GM19372 (cell line): Measurements from ENCODE around the gene TRIM69.

ENCODE experiments used
- ATAC-seq: cut with Tn5 transposase; IDR thresholded peaks from one replicate; pipeline ENCODE4 v1.9.1; 2021; ENCODE audit warnings: mild to moderate bottlenecking, low read depth, moderate library complexity; ENCODE audit not compliant: unreplicated experiment

Gene TRIM69

DNA sequence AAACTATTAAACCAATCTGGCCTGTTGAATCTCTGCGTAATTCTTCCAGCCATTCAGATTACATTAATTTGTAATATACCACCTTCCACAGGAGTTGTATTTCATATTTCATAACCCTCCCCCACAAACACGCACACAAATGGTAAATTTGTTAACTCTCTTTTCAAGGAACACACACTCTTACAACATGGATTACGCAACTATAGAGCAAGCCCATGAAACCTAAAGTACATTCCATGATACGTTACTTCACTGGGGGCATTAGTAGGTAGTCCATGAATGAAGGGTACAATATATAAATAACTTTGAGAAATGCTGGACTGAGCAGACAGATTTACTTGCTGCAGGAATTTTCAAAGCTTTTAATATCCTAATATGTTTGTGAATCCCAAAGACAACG lies 65.0 kb downstream of the TRIM69 start:
- no peak for ATAC-seq

DNA sequence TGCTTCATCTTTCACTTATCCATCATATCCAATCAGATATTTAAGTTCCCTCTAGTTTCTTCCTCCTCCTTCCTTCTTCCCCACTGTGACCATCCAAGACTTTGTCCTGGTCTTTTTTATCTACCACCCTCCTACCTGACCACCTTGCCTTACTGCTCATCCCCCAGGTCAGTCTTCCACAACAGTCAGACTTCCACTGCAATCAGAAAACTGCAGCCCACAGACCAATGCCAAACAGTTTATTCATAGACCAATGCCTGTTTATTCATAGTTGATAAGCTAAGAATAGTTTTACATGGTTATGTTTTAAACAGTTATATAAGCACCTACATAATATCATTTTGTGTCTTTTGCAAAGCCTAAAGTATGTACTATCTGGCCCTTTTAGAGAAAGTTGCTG lies 65.5 kb downstream of the TRIM69 start:
- no peak for ATAC-seq

DNA sequence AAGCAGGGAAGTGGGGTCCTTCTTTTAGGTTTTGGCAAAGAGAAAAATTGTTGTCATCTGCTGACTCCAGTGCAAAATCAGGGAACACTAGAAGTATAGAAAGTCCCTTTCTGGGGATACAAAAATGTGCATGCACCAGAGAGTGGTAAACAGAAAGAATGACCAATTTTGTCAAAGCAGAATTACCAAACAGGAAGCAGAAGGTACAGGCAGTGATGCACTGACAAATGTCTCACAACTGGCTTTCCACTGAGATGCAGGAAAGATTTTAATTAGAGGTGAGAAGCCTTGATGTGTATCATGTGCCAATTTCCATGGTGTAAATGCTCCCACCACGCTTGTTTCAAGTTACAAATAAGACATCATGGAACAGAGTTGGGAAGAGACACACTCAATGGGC lies 66.0 kb downstream of the TRIM69 start:
- no peak for ATAC-seq

DNA sequence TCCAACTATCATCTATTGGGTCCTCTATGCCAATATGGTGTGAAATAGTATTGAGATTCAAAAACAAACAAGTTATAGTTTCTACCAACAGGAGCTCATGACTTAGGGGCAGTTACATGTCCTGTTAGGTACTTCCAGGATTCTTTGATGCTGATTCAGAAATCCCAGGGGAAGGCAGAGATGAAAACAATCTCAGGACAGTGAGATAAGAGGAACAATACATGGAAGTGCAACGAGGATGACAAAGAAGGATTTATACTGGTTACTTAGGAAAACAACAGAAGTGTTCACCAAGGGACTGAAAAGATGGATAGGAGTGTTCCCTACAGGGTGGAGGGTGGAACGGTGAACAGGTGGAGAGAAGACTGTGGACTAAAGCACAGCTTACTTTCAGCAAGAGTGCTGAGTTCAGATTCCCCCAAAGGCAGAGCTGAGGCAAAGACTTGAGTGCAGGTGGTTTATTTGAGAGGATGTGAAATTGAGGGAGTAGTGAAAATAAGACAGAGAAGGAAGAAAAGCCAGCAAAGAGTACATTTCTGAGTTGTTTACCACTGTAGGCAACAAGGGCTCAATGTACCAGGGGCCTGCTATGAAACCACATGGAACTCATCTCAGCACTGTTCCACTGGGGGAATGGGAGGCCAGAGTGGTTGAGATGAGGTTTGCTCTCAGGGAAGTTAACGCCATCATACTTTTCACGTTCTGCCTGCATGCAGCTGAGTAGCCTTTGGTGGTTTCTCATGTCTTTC lies 68.1 kb downstream of the TRIM69 start:
- ATAC-seq, result no peak

DNA sequence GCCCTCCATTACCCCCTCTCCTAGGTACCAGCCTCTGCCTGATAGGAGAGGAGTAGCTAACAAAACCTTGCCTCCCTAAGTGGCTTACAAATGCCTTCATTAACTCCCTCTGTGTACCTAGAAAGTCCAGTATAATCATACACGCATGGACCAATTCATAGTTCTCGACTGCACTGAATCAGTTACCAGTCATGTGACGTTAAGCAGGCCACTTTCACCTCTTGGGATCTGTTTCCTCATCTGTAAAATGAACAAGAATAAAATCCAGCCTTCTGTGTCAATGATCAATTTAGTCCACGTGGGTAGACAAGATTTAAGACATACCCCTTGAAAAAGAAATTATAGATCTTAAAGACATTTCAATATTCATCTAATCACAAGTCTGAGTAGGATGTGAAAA lies 72.2 kb downstream of the TRIM69 start:
- no peak for ATAC-seq

DNA sequence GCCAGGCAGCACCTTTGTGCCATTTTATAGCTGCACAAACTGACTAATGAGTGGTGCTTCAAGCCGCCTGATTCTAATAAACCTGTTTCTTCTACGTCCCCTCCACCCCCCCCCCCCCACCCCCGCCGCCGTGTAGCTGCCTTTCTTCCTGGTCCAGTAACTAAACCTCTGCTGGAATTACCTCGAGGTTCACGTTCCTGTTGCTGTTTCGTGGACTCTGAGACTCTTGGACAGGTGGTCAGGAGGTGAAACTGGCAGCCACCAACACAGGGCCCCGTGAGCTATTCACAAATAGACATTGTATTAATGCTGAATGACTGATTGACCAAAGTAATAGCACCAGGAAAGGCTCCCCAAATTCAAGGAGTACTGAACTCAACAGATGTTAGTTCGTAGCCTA lies 73.9 kb downstream of the TRIM69 start:
- ATAC-seq, result no peak

DNA sequence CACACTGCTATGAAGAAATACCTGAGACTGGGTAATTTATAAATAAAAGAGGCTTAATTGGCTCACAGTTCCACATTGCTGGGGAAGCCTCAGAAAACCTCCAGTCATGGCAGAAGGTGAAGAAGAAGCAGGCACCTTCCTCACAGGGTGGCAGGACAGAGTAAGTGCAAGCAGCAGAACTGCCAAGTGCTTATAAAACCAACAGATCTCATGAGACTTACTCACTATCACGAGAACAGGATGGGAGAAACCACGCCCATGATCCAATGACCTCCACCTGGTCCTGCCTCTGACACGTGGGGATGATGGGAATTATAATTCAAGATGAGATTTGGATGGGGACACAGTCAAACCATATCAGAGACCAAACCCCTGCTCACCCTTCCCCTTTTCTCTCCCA lies 75.0 kb downstream of the TRIM69 start:
- no peak for ATAC-seq

DNA sequence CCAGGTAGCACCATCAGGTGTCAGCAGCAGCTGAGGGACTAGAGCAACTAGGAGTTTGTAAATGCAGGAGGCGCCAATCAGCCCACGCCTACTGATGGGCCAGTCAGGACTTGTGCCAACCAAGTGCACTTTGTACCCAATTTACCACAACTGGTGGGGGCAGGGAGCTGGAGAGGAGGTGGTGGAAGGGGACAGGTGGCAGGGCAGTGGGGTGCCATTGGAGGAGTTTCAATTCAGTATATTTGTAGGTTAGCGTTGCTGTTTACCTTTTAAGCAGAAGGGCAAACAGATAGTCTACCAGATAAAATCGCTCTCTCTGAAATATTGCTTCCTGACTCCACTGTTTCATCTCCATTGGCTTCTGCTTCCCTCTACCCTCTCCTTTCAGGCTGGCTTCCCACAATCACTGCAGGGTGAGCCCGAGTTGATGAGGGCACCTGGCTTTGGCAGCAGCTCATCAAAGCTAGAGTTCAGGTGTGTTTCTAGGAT lies 75.7 kb downstream of the TRIM69 start:
- no peak for ATAC-seq

DNA sequence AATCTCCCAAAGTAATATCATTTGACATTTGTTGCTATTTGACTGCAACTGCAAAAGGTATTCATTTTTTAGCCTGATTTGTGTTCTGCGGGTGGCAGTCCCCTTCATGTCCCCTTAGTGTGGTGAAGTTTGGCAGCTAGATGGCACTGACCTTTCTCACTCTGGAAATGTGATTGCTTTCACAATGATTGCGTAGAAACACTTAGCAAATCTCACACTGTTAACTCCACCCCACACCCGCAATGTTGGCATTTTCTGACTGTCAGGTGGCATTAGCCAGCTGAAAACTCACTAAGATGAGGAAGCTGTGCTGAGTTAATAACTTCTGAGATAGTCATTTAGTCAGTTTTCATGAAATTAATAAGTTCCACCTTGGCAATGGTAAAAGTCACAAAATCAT lies 76.9 kb downstream of the TRIM69 start:
- no peak for ATAC-seq
